DMS153 treated with DMSO at 0.1 percent for 48 hours (cell line): ENCODE results near the gene TMEM82.

ENCODE experiments used
- DNase-seq: peaks from one replicate; lab custom pipeline; 2025; ENCODE audit not compliant: unreplicated experiment; lab: John Stamatoyannopoulos, UW

Gene TMEM82

DNA sequence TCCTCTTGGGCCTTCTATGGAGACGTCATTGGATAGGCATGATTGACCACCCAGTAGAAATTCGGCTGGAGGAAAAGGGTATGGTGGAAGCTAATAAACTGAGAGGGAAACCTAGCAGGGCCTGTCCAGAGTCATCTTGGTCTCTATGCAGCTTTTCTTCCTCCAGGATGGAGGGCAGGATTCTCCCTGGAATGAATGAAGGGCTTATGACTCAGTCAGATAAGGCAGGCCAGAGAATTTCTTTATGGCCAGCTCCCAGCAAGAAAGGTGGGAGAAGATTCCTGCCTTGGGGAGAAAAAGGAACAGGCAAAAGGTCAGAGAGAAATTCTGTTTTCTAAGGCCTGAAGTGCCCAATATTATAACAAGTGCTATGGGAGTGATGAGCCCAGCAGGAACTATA, 33.4 kb downstream of the TMEM82 start:
- no peak for DNase-seq

DNA sequence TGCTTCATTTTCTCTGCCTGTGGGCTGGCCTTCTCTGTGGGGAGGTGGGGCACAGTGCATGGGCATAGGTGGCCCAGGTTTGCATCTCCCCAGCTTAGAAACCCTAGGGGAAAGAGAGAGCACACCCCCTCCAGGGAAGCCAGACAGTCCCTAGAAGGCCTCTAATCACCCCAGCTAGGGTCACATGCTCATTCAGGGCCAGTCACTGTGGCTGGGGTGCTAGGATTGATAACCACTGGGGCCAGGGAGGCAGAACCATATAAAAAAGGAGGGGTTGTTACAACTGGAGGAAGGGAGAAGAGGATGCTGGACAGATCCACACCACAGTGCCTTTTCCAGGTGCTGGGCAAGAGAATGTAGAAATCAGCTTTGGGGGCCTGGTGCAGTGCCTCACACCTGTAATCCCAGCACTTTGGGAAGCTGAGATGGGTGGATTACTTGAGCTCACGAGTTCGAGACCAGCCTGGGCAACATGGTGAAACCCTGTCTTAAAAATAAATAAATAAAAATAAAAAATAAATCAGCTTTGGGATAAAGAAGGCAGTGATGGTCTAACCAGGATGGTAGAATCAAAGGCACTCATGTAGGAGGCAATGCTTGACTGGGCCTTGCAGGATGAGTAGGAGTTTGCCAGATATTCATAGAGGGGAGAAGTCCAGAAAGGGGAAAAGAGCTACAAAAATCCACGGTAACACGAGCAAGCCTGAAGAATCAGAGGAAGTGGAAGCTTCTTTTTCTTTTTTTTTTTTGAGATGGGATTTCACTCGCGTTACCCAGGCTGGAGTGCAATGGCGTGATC, 35.8 kb downstream of the TMEM82 start:
- DNase-seq = no peak

DNA sequence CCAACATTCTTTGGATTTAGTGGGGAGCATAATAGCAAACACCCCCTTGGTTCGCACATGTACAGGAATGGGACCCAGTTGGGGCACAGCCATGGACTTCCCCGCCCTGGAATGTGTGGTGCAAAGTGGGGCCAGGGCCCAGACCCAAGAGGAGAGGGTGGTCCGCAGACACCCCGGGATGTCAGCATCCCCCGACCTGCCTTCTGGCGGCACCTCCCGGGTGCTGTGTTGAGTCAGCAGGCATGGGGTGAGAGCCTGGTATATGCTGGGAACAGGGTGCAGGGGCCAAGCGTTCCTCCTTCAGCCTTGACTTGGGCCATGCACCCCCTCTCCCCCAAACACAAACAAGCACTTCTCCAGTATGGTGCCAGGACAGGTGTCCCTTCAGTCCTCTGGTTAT, 43.4 kb downstream of the TMEM82 start:
- DNase-seq = no peak

DNA sequence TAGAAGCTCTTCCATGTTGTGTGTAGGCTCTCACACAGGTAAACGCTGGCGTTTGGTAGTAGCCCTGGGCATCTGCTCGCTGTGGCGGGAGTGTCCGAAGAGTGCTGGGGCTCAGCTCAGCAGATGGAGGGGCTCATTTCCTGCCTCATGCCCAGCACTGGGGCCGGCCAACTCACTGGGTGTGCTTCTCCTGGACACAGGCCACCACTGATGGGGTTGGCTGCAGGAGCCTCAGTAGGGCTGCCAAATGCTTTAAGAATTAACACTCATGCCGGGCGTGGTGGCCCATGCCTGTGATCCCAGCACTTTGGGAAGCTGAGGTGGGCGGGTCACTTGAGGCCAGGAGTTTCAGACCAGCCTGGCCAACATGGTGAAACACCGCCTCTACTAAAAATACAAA, 44.3 kb downstream of the TMEM82 start:
- no peak for DNase-seq

DNA sequence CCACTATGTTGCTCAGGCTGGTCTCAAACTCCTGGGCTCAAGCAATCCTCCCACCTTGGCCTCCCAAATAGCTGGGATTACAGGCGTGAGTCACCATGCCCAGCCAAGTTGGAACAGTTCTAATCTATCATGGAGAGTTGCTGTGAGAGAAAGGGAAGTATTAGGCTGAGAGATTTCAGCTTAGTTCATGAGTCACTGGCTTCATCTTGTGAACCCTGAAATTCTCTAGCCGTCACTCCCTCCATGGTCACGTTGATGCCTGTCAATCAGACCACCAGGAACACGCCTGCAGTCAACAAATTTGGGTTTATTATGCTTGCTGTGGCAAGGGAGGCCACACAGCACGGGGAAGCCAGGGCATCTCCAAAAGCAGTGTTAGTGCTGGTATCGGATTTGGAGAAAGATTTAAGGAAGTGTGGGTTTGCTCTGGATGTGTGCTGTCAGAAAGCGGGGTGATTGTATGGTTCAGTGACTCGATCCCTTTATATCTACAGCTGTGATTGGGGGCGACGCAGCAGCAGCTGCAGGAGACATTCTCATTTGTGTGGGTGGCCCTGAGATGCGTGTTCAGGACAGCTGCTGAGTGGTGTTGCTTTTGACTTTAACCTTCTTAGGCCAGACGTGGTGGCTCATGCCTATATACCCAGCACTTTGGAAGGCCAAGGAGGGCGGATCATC, 46.5 kb downstream of the TMEM82 start:
- no peak for DNase-seq

DNA sequence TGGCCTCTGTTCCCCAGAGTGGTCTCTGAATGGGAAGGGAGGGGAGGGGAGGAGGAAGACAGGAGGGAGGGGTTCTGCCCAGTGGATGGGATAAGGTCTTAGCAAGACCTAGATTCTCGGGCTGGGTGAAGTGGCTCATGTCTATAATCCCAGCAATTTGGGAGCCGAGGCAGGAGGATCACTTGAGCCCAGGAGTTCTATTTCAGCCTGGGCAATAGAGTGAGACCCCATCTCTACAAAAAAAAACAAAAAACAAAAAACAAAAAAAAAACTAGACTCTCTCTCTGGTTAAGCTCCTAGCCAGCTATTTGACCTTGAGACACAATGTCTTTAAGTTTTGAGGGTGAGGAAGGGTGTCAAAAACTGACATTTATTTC, 53.8 kb downstream of the TMEM82 start:
- DNase-seq = no peak
